Measurements from ENCODE around the gene KHK.

KHK gene

DNA sequence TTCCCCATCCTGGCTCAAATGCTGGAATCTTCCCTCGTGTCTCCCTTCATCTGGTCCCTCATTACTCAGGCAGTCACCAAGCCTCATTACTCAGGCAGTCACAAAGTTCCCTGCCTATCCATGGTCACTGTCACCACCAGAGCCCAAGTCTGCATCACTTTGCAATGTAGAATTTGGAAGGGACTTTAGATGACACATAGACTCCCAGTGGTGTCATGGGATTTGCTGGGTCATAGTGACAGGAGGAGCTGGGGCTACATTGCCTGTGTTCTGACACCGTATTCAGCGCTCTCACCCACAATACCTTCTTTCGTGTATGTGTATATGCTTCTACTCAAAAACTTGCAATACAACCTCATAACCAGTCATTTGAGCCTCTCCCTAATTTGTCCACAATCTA, 10.2 kb upstream of the KHK start:
- no peak for DNase-seq (ENCODE audit: low read depth)
- TF ChIP-seq, protein P1, sequence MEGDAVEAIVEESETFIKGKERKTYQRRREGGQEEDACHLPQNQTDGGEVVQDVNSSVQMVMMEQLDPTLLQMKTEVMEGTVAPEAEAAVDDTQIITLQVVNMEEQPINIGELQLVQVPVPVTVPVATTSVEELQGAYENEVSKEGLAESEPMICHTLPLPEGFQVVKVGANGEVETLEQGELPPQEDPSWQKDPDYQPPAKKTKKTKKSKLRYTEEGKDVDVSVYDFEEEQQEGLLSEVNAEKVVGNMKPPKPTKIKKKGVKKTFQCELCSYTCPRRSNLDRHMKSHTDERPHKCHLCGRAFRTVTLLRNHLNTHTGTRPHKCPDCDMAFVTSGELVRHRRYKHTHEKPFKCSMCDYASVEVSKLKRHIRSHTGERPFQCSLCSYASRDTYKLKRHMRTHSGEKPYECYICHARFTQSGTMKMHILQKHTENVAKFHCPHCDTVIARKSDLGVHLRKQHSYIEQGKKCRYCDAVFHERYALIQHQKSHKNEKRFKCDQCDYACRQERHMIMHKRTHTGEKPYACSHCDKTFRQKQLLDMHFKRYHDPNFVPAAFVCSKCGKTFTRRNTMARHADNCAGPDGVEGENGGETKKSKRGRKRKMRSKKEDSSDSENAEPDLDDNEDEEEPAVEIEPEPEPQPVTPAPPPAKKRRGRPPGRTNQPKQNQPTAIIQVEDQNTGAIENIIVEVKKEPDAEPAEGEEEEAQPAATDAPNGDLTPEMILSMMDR (IDR thresholded peaks at IDR 0.05; ENCODE audit: insufficient read depth, low read depth, low read length, missing control alignments), result no peak
- no peak overlapping the region for H3K4me3 ChIP-seq (ENCODE audit: low read length)

DNA sequence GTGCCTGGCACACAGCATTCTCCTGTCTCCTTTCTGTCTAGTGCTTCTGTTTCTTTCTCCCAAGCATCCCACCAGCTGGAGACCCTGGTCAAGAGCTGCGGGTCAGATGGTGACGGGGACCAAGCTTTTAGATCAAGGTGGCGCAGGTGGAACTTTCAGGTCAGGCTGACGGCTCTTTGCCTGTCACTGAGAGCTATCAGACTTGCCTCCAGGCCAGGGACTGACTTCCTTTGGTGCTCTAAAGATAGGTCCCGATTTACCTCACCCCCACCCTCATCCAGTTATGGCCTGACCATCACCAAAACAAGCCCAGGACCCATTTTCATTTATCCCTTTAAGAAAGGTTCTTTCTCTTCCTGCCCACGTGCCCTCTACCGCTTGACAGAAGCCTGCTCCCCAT, 9.3 kb upstream of the KHK start:
- TF ChIP-seq, protein P1 (IDR thresholded peaks at IDR 0.05; ENCODE audit: insufficient read depth, low read depth, low read length, missing control alignments), result no peak
- no peak for DNase-seq (ENCODE audit: low read depth)
- H3K4me3 ChIP-seq (ENCODE audit: low read length), result no peak overlapping the region

DNA sequence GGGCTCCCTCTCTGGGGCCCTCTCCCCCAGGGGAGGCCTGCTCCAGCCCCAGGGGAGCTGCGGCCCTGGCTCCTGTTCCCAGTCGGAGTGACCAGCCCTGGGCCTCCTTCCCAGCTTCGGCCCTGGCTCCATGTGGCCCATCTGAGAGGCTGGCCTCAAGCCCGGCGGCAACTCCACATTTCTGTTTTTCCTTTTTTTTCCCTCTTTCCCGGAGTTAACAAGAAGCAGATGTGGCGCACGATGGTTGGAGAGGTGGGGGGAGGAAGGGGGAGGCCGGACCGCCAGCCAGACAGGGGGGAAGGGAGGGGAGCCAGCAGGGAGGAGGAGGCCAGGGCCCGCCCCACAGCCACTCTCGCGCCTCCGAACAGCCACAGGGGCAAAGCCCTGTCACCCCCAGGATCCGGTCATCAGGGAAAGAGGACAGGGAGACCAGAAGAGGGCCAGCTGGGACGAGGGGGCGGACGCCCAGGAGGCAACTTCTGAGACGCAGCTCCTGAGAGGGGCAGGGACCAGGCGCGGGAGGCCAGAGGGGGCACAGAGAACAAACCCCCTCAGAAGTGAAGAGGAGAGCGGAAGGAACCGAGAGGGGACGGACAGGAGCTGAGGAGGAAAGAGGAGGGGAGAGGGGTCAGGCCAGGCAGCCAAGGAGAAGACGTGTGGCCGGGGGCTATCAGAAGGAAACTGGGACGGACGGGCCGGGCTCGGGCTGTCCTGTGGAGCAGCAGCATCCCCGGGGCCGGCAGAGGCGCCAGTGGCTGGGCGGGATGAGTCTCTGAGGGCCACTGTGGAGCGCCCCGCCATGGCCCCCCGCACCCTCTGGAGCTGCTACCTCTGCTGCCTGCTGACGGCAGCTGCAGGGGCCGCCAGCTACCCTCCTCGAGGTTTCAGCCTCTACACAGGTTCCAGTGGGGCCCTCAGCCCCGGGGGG, 8.0 kb upstream of the KHK start, which contains the start of gene EMILIN1:
Gene EMILIN1 (plus strand): TSS at position 349 of the 928 bp plus-strand sequence. CDS start 451 bp downstream, at position 800.
- no peak within 1 kb of the TSS for H3K4me3 ChIP-seq (ENCODE audit: low read length)
- no peak for DNase-seq (ENCODE audit: low read depth)
- TF ChIP-seq, protein P1 (IDR thresholded peaks at IDR 0.05; ENCODE audit: insufficient read depth, low read depth, low read length, missing control alignments), result no peak

DNA sequence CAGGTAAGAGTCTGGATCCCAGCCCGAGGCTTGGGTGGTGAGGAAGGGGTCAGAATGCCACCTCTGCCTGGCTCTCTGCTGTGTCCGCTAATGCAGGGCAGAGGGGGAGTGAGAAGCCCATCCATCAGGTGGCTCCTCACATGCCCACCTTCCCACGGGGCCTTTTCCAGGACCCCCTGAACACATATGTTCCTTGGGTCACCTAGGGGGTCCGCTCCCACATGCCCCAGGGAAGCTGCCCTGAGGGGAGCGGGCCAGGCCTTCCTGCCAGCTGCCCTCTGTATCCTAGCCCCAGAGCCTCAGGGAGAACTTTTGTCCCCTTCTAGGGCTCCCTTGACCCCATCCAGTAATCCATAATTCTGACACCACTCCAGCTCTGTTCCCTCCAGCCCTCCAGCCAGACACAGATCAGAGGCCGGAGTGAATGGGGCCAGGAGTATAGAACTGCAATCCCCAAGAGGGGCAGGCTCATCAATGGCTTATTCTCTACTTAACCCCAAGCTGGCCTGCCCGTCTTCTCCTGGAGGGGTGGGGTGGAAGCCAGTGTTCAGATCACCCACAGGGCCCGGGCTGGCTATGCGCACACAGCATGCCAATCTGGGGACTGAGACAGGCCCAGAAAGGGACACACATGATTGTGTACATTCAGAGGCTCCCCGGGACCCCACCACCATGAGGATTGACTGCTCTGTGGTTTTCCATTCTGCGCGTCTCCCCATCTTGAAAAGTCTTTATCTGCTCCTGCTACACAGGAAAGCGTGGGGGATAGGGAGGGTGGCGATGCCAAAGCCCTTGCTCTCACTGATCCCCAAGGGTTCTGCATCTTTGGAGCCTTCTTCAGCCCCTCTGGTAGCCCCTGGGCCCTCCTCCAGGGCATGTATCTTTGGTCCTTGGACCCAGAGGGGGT, 7.1 kb upstream of the KHK start:
- TF ChIP-seq, protein P1 (IDR thresholded peaks at IDR 0.05; ENCODE audit: insufficient read depth, low read depth, low read length, missing control alignments), result no peak
- no peak for DNase-seq (ENCODE audit: low read depth)
- H3K4me3 ChIP-seq (ENCODE audit: low read length), result no peak overlapping the region

DNA sequence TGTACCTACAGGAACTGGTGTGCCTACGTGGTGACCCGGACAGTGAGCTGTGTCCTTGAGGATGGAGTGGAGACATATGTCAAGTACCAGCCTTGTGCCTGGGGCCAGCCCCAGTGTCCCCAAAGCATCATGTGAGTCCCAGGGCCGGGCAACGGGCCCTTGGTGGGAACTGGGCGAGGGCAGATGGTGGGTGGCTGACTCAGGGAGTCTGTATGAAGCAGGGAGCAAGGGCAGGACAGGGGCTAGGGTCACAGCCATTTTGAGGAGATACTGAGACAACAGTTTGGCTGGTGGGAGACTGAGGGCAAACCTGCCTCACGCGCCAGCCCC, 6.5 kb upstream of the KHK start:
- DNase-seq (ENCODE audit: low read depth), result no peak
- TF ChIP-seq, protein P1 (IDR thresholded peaks at IDR 0.05; ENCODE audit: insufficient read depth, low read depth, low read length, missing control alignments), result no peak
- no peak overlapping the region for H3K4me3 ChIP-seq (ENCODE audit: low read length)

DNA sequence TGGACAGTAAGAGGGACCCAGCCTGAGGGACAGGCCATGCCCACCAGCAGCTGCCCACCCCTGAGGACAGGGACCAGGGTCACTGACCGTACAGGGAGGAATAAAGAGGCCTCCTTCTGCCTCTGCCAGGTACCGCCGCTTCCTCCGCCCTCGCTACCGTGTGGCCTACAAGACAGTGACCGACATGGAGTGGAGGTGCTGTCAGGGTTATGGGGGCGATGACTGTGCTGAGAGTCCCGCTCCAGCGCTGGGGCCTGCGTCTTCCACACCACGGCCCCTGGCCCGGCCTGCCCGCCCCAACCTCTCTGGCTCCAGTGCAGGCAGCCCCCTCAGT, 6.0 kb upstream of the KHK start:
- no peak overlapping the region for H3K4me3 ChIP-seq (ENCODE audit: low read length)
- TF ChIP-seq, protein P1 (IDR thresholded peaks at IDR 0.05; ENCODE audit: insufficient read depth, low read depth, low read length, missing control alignments), result no peak
- no peak for DNase-seq (ENCODE audit: low read depth)
